SU-DHL-6 (cell line): ENCODE measurements around the gene VTI1A.

Experiments used
- EZH2phosphoT487 ChIP-seq: fragments of 200-600 bp; sonication (generic), shearing (Covaris generic); conservative IDR thresholded peaks from 2 replicates; pipeline ENCODE4 v1.6.1; 2018; ENCODE audit warnings: mild to moderate bottlenecking, antibody characterized with exemption, low read length, moderate library complexity, mixed read lengths
- TF ChIP-seq, protein P1 (sequence below): fragments of 200-600 bp; sonication (generic); IDR thresholded peaks from one replicate; pipeline ENCODE4 v1.5.1; 2017; ENCODE audit warnings: antibody characterized with exemption, mild to moderate bottlenecking, low read length, moderate library complexity; ENCODE audit not compliant: insufficient read depth, poor library complexity, severe bottlenecking

DNA sequence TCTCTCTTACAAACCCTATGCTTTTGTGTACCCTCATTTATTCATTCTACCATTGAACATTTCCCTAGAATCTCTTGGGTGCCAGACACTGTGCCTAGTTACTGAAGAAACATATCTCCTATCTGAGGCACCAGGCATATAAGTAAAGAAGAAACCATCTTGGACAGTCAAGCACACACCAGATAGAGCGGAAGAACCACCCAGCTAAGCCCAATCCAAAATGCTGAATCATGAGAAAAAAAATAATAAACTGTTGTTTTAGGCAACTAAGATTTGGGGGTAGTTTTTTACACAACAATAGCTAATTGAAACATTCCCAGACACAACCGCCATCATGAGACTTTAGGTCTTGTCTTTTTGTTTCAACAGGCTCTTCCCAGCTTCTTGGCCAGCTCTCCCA lies 400.8 kb downstream of the VTI1A start:
- TF ChIP-seq, protein P1, sequence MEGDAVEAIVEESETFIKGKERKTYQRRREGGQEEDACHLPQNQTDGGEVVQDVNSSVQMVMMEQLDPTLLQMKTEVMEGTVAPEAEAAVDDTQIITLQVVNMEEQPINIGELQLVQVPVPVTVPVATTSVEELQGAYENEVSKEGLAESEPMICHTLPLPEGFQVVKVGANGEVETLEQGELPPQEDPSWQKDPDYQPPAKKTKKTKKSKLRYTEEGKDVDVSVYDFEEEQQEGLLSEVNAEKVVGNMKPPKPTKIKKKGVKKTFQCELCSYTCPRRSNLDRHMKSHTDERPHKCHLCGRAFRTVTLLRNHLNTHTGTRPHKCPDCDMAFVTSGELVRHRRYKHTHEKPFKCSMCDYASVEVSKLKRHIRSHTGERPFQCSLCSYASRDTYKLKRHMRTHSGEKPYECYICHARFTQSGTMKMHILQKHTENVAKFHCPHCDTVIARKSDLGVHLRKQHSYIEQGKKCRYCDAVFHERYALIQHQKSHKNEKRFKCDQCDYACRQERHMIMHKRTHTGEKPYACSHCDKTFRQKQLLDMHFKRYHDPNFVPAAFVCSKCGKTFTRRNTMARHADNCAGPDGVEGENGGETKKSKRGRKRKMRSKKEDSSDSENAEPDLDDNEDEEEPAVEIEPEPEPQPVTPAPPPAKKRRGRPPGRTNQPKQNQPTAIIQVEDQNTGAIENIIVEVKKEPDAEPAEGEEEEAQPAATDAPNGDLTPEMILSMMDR: no peak
- no peak for TF ChIP-seq EZH2phosphoT487
